Daoy (cell line): ENCODE data around the gene PAN2. TPM values are rescaled to one million over a fixed set of nuclear protein-coding genes. Genes with fewer than 3 reads are reported as not detected.
A peak's percentile ranks its signal among the peaks of the same experiment; 100 is the strongest.
"Not testable (repeated sequence)": the region's sequence is repeated elsewhere in the genome, so short reads cannot be mapped to it uniquely, and the experiment has no call there.

Experiments
- DNase-seq: peaks from one replicate; pipeline ENCODE4 v3.0.0-alpha.2; 2015; ENCODE audit warnings: low read depth
- total RNA-seq: library from RNA; depleted of rRNA; stranded (reverse); fragments of >200 nt; shearing (Covaris generic); gene quantifications from 2 replicates; pipeline ENCODE4 v1.2.3, GENCODE V29; 2014

PAN2 gene
- total RNA-seq, 1 experiment from 2014 or later = 19.9 TPM

DNA sequence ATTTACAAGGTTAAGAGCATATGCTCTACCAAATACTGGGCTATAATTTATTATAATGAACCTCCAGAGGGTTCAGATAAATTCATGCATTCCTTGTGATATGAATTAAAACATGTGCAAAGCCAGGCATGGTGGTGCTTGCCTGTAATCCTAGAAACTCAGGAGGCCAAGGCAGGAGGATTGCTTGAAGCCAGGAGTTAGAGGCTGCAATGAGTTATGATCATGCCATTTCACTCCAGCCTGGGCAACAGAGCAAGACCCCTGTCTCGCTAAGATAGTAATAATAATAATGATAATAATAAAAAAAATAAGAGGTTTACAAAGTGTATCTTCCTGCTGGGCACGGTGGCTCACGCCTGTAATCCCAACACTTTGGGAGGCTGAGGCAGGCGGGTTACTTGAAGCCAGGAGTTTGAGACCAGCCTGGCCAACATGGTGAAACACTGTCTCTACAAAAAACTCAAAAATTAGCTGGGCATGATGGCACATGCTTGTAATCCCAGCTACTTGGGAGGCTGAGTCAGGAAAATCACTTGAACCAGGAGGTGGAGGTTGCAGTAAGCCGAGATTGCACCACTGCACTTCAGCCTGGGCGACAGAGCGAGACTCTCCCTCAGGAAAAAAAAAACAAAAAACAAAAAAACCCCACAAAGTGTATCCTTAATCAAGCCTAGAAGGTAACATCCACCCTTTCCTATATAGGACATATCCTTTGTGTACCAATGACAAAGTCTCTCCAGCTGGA, 26.4 kb downstream of the PAN2 start:
- no peak for DNase-seq

DNA sequence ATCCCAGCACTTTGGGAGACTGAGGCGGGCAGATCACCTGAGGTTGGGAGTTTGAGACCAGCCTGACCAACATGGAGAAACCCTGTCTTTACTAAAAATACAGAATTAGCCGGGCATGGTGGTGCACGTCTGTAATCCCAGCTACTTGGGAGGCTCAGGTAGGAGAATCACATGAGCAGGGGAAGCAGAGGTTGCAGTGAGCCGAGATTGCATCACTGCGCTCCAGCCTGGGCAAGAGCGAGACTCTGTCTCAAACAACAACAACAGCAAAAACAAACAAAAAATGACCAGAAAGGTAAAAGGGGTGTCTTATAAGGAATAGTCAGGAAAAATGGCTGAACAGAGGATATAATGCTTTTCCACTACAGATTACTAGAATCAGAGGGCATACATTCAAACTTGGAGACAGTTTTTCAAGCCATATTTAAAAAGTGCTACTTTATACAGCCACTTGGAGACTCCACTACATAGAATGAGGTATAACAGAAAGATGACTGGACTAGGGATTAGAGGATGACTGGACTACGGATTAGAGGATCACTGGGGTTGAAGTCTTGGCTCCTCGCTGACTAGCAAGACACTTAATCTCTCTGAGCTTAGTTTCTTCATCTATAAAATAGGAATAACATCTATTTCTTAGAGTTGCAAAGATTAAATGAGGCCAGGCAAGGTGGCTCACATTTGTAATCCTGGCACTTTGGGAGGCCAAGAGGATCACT, 28.8 kb downstream of the PAN2 start:
- no peak for DNase-seq

DNA sequence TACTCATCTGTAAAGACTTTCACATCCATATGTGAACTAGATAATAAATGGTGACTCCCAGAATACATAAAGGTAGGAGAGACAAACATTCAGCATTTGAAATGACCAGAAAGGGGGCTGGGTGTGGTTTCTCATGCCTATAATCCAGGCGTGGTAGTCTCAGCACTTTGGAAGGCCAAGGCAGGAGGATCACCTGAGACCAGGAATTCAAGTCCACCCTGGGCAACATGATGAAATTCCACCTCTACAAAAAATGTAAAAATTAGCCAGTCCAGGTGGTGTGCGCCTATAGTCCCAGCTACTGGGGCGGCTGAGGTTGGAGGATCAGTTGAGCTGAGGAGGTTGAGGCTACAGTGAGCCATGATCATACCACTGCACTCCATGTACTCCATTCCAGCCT, 29.5 kb downstream of the PAN2 start:
- no peak for DNase-seq

DNA sequence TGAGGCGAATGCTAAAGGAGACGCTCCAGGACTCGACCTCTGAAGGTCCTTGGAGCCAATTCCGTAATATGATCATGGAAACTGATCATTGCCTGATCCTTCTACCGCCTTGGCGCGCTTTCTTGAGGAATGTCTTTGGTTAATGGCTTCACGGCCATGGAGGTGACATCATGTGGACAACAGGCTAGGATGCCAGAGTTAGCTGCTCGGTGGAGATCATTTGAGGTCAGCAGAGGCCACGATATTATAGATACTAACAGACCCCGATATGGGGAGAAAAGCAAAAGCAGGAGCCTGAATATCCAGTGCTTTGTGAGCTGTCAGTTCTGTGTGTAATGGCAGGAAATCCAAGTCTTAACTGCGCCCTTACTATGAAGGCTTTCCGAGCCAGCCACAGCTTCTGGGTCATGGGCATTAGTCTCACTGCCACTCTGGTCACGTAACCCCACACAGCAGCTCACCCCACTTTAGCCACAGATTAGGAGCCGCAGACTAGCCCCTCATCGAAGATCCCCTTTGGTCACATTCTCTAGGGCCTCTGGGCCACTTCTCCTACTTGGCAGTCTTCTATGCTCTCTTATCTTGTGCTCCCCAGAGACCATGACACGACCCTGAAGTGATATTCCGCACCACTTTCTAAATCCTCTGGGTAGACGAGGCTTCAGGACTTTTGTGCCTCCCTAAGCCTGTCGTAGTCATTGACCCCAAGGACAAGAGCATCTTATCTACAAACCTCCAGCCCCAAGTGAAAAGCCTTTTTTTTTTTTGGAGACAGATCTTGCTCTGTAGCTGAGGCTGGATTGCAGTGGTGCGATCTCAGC, 32.9 kb downstream of the PAN2 start:
- DNase-seq = no peak

DNA sequence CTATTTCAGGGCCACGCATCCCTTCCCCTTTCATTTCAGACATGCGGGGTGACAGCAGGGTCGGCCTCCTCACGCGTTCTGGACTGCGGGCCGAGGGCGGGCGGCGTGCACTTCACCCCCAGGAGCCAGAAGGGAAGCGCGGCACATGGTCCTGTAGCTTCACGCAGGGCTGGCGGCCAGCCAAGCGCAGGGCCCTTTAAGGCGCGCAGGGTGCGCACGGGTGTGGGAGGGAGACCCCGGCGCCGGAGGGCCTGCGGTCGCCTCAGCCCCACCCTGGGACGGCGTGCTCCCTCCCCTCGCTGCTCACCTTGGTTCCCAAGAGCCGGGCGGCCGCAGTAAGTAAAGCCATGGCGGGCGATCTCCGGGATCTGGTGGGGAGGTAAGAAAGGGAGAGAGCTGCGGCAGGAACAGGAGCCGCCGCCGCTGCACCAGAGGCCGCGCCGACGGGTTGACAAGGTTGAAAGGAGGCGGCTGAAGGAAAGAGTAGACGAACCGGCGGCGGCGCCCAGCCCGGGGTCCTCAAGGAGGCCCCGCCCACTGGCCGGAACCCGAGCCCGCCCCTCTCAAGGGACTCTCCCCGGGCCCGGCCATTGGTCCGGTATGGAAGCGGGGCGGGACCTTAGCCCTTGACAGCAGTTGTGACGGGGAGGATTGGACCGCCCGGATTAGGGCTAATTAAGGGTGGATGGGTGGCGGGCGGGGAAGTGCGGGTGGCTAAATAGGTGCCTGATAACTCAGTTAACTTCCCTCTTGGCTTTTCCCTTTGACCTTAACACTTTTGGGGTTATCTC, 33.8 kb downstream of the PAN2 start, which contains the start of gene CS:
CS (minus strand) TSS at position 478 of the 791 bp plus-strand sequence; CDS start at position 349, 129 bp downstream.
- DNase-seq = peak; percentile 99

DNA sequence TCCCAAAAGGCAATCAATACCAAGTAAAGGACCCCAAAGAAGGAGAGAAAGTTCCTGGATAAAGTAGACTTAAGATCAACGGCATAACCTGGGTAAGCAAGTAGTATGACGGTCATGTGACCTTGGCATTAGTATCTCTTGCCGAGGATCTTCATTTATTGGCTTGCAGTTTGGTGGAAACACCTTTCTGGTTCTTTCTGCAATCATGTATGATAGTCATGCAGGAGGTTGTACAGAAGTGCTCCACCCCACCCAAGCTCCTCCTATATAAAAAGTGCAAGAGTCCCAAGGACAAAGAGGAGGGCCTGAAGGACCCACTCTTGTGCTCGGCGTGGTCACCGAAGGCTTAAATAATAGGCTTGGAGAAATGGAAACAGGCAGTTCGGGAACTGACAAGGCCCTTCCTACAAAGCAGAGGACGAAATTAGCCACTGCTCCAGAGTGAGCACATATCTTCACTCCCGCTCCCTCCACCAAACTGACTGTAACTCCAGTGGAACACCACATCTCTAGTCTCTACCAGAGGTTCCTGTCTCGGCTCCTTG, 34.4 kb downstream of the PAN2 start:
- DNase-seq = no peak

DNA sequence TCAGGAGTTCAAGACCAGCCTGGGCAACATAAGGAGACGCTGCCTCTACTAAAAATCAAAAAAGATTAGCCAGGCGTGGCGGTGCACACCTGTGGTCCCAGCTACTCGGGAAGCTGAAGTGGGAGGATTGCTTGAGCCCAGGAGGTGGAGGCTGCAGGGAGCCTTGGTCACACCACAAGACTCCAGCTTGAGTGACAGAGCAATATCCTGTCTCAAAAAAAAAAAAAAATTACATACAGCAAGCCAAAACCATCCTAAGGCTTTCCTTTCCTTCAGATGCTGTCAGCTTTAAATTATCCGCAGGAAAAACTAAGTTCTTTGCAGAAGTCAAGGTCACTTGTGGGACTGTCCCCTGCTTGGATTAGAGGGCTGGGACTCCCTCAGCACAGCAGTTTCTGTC, 35.0 kb downstream of the PAN2 start:
- no peak for DNase-seq

DNA sequence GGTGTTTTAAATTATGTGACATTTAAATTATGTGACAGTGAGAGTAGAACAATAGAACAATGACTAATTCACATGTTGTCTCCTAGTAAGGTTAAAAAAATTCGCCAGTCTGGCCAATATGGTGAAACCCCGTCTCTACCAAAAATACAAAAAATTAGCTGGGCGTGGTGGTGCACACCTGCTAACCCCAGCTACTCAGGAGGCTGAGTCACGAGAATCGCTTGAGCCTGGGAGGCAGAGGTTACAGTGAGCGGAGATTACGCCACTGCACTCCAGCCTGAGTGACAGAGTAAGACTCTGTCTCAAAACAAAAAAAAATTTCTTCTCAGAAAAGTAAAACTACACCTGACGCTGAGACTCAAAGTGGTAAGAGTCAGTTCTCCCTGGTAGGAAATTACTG, 36.4 kb downstream of the PAN2 start:
- no peak for DNase-seq

DNA sequence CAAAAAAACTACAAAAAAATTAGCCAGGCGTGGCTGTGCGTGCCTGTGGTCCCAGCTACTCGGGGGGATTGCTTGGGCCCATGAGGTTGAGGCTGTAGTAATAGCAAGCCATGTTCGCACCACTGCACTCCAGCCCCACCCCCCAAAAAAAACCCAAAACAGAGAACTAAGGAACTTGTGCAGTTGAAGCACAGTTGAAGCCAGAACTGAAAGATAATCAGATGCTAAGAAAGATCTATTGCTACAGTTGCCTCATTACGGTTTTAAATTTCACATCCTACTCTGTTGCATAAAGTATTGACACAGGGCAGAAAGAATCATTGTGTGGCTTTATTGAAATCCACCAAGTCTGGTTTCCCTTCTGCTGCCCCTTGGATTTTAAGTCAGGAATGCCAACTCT, 37.5 kb downstream of the PAN2 start:
- no peak for DNase-seq

DNA sequence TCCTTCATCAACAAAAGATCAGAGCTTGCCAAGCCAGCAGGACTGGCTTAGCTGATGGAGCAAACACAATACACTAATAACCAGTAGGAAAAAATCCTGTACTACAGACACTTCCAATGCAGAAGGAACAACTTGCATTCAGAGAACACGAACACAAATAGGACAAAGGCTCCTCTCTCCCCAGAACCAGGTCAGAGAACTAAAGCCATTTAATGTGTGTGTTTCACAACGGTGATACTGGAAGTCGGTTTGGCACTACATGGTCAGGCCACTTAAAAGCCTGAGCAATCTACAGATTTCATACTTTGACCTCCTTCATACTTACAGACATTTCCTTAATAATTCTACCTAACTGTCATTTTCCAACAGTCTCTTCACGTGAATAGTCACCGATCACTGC, 40.0 kb downstream of the PAN2 start:
- DNase-seq = no peak

DNA sequence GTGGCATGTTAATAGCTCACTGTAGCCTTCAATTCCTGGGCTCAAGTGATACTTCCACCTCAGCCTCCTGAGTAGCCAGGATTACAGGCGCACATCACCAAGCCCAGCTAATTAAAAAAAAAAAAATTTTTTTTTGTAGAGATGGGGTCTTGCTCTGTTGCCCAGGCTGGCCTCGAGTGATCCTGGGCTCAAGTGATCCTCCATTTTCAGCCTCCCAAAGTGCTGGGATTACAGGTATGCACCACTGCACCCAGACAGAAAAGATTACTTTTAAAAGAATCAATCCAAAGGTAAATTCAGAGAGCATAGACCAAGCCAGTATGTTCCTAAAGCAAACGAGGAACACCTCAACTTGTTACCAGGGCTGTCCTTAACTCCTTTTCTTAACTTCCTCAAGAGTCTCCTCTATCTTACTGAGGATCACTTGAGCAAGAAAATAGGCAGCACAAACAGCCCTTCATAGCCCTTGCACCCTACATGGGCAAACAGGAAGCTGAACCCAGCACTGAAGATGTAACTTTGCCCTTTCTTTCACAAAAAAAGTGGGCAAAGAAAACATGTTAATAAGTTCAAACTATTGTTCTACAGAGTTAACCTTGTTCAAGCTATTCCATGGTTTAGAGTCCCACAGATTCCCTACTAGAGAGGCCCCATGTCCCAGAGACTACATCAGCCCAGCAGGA, 45.0 kb downstream of the PAN2 start:
- DNase-seq = no peak

DNA sequence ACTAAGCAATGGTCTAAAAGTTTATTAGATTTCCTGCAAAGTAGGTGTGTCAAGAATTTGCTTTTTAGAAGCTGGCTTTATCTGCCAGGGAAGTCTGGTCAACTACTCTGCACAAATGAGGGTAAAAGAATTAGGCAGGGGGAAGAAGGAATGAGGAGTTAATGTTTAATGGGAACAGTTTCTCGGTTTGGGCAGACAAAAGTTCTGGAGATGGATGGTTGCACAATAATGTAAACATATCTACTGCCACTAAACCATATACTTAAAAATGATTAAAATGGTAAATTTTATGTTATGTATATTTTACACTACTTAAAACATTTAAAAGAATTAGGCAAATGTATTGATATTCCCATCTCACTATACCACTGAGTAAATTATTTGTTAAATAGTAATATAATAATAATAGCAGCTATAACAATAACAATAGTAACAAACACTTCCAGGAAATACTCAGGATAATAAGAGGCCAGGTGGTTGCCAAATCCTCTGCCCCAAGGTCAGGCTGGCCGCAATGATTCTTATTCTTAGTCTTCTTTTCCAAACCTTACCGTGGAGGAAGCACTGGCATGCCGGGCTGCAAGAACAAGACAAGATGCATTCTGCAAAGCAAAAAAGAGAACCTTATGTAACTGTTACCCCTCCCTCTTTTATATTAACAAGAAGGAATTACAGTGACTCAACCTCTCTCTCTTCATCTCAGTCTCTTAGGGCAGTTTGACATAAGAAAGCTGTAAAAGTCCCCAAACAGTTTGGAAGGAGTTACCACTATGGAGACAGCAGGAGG, 47.6 kb downstream of the PAN2 start:
- no peak for DNase-seq

DNA sequence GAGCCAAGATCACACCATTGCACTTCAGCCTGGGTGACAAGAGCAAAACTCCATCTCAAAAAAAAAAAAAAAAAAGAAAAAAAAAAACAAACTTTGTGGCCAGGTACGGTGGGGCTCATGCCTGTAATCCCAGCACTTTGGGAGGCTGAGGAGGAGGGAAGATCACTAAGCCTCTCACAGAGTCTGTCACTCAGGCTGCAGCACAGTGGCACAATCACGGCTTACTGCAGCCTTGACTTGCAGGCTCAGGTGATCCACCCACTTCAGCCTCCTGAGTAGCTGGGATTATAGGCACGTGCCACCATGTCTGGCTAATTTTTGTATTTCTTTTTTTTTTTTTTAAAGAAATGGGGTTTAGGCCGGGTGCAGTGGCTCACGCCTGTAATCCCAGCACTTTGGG, 49.5 kb downstream of the PAN2 start:
- not testable (repeated sequence) for DNase-seq

DNA sequence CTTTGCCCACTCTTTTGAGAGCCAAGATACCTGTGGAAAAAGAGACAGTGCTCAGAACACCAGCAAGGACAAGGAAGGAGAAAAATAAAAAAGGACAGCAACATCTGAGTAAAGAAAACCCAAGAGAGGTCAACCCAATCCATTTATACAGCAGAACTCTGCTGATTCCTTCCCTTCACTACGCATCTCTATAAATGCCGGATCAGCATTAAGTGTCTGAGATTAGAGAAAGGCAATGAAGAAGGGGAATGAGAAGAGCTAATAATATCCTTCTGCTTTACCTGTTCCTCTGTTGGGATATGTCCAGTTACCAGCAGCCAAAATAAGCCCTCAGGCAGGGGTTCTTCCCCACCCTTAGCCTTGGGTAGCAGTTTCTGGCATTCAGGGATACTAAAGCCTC, 51.2 kb downstream of the PAN2 start:
- DNase-seq = no peak

DNA sequence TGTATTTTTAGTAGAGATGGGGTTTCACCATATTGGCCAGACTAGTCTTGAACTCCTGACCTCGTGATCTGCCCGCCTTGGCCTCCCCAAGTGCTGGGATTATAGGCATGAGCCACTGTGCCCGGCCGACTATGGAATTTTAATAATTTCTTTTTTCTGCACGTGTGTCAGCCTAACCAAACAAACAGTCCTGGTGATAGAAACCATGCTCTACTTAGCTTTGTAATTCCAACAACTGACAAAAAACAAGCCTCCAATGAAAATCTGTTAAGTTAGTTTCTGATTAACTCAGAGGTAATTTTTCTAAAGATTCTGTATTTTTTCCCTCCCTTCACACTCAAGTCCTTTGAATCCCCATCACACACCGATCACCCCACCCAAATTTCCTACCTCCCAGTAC, 51.8 kb downstream of the PAN2 start:
- no peak for DNase-seq

DNA sequence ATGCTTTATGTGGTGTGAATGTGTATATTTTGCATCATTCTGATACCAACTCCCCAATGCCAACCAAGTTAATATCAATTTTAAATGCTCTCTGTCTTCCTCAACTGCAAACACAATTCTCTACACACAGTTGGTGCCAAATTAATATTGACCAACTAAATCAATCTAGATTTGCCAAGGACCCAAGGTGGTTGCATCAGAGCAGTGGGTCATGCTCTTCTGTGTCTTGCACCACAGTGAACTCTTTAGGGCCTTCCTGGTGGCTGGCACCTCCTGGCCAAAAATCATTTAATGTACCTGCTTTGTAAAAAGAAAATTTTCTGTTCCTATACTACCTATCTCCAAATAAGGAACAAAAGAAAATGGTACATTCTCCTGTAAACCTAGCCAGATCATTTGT, 53.0 kb downstream of the PAN2 start:
- DNase-seq = no peak

DNA sequence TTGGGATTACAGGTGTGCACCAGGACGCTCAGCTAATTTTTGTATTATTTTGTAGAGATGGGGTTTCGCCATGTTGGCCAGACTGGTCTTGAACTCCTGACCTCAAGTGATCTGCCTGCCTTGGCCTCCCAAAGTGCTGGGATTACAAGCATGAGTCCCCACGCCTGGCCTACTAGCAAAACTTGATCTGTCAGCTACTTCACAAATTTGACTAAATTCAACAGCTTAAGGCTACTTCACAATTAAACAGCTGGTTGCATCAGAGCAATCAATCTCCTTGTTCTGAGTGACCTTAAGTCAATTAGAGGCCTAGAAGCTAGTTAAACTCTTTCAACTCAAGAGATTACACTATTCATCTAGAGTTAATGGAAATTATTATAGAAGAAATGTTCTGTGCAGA, 54.9 kb downstream of the PAN2 start:
- DNase-seq = no peak

DNA sequence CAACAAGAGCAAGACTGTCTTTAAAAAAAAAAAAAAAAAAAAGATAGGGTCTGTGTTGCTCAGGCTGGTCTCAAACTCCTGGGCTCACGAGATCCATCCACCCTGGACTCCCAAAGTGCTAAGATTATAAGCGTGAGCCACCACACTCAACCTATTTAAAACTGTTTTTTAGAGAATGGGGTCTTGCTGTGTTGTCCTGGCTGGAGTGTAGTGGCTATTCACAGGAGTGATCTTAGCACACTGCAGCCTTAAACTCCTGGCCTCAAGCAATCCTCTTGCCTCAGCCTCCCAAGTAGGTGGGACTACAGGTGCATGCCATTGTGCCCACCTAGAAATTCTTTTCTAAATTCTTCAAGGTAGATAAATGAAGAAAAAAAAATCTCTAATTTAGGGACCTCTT, 59.5 kb downstream of the PAN2 start:
- no peak for DNase-seq

DNA sequence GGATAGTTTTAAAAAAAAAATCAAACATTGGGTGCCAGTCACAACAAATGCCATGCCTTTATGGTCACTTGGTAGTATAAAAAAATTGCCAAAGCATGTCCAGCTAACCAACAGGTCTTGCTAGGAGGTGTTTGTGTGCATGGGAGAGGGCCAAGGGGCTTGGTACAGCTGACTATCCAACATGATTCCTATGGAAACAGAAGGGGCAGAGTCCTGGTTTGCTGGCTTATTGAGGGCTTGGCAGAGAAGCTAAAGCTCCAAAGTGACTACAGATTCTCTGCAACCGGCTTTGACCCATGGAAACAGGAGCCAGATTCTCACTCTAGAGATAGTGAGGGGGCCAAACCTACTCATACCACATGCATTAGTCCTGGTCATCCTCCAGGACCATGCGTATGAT, 61.3 kb downstream of the PAN2 start:
- DNase-seq = not testable (repeated sequence)

DNA sequence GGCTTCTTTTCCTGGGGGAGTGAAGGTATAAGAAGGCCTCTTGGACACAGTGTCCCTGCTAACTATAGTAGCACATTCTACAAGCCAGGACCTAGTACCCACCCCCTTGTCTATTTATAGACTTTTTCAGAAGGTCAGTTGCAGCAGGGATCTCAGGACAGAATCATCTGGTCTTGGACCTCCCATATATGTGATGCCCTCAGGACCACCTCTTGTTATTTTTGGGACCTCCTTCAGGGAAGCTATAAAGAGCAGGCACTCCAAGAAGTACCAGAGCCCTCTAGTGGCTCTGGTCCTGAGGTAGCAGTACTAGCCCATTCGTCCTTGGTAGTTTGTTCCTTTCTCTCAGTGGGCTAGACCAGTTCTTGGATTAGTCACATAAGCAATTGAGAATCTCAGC, 62.8 kb downstream of the PAN2 start:
- peak; percentile 10 for DNase-seq
